GM12891 (cell line): ENCODE results near the gene MYF6.

Experiments used
- DNase-seq: peaks from one replicate; pipeline ENCODE4 v3.0.0; 2011; ENCODE audit warnings: low spot score; ENCODE audit not compliant: insufficient read length
- FAIRE-seq: peaks from 2 replicates; lab custom pipeline; 2011; peaks lifted over from hg19 to GRCh38; lab: Jason Lieb, UNC
- PAX5 ChIP-seq: IDR thresholded peaks from 2 replicates; pipeline ENCODE4 v1.6.1; 2011; ENCODE audit warnings: low read length, moderate library complexity, mild to moderate bottlenecking; ENCODE audit not compliant: insufficient read depth, severe bottlenecking
- POLR2A ChIP-seq: IDR thresholded peaks from 2 replicates; pipeline ENCODE4 v1.6.1; 2011; ENCODE audit warnings: low read depth, low read length, control low read depth
- POLR2AphosphoS5 ChIP-seq: IDR thresholded peaks from 2 replicates; pipeline ENCODE4 v1.6.1; 2011; ENCODE audit warnings: low read depth, low read length, control low read depth
- POU2F2 ChIP-seq: IDR thresholded peaks from 2 replicates; pipeline ENCODE4 v1.6.1; 2011; ENCODE audit warnings: low read depth, mild to moderate bottlenecking, control low read depth, low read length, moderate library complexity
- SPI1 ChIP-seq: IDR thresholded peaks from 2 replicates; pipeline ENCODE4 v1.6.1; 2011; ENCODE audit warnings: low read depth, low read length, control low read depth
- TAF1 ChIP-seq: IDR thresholded peaks from 2 replicates; pipeline ENCODE4 v1.6.1; 2011; ENCODE audit warnings: low read depth, low read length, control low read depth

MYF6 gene

GRCh38 chr12:80714055-80714454 is 6.6 kb downstream of the MYF6 start:
- TF ChIP-seq PAX5 (no peak), SPI1 (no peak), POU2F2 (no peak), POLR2AphosphoS5 (no peak), POLR2A (no peak), TAF1 (no peak)
- DNase-seq: no peak
- FAIRE-seq: no peak

GRCh38 chr12:80714846-80715245 is 7.4 kb downstream of the MYF6 start:
- TF ChIP-seq PAX5 (no peak), TAF1 (no peak), POLR2A (no peak), POLR2AphosphoS5 (no peak), POU2F2 (no peak), SPI1 (no peak)
- DNase-seq (no peak), FAIRE-seq (no peak)

- no peak for FAIRE-seq
- no peak for DNase-seq
- TF ChIP-seq POLR2A (no peak), POU2F2 (no peak), TAF1 (no peak), POLR2AphosphoS5 (no peak), PAX5 (no peak), SPI1 (no peak)
Measured at GRCh38 chr12:80715713-80716249, 8.3 kb downstream of the MYF6 start.

GRCh38 chr12:80716696-80717469 is 9.4 kb downstream of the MYF6 start, which contains the start of gene MYF5:
Gene MYF5, plus strand, starts transcription at chr12:80716912. Its CDS starts 152 bp downstream, at chr12:80717064.
- FAIRE-seq (no peak), DNase-seq (no peak)
- TF ChIP-seq POLR2A (no peak), POU2F2 (no peak), POLR2AphosphoS5 (no peak), TAF1 (no peak), PAX5 (no peak), SPI1 (no peak)

- FAIRE-seq: no peak
- no peak for DNase-seq
- TF ChIP-seq POLR2A: no peak
- no peak for TF ChIP-seq PAX5
- no peak for TF ChIP-seq POLR2AphosphoS5
- no peak for TF ChIP-seq POU2F2
- TF ChIP-seq SPI1: no peak
- no peak for TF ChIP-seq TAF1
Measured at GRCh38 chr12:80717856-80718255, 10.4 kb downstream of the MYF6 start.

- DNase-seq: no peak
- no peak for FAIRE-seq
- TF ChIP-seq POU2F2 (no peak), SPI1 (no peak), POLR2A (no peak), POLR2AphosphoS5 (no peak), TAF1 (no peak), PAX5 (no peak)
Measured at GRCh38 chr12:80720516-80720915, 13.1 kb downstream of the MYF6 start.

- TF ChIP-seq SPI1 (peak; percentile 48), POU2F2 (no peak), POLR2A (no peak), TAF1 (no peak), PAX5 (no peak)
- FAIRE-seq: no peak
- no peak for DNase-seq
Measured at GRCh38 chr12:80721326-80721725, 13.9 kb downstream of the MYF6 start.

- FAIRE-seq (no peak), DNase-seq (no peak)
- TF ChIP-seq POLR2AphosphoS5: no peak
- TF ChIP-seq POU2F2: no peak
- no peak for TF ChIP-seq PAX5
- no peak for TF ChIP-seq POLR2A
- TF ChIP-seq SPI1: no peak
- TF ChIP-seq TAF1: no peak
Measured at GRCh38 chr12:80745851-80746505, 38.5 kb downstream of the MYF6 start.

GRCh38 chr12:80747800-80748199 is 40.4 kb downstream of the MYF6 start:
- FAIRE-seq: no peak
- TF ChIP-seq POLR2AphosphoS5 (no peak), TAF1 (no peak), POLR2A (no peak), PAX5 (no peak), SPI1 (no peak), POU2F2 (no peak)
- no peak for DNase-seq
